NCI-H2107 (cell line): Measurements from ENCODE around the gene ABCG2.
"Not testable (repeated sequence)": the region's sequence is repeated elsewhere in the genome, so short reads cannot be mapped to it uniquely, and the experiment has no call there.

Source experiments
- DNase-seq: peaks from one replicate; lab custom pipeline; 2025; lab: John Stamatoyannopoulos, UW

ABCG2 gene

GRCh38 chr4:88112856-88113255 lies 45.6 kb downstream of the ABCG2 start:
- DNase-seq: no peak

GRCh38 chr4:88110826-88111225 lies 47.6 kb downstream of the ABCG2 start:
- no peak for DNase-seq

- DNase-seq: no peak
Measured at GRCh38 chr4:88109123-88109881, 49.1 kb downstream of the ABCG2 start.

- DNase-seq: no peak
Measured at GRCh38 chr4:88108747-88109122, 49.7 kb downstream of the ABCG2 start.

GRCh38 chr4:88108108-88108465 lies 50.4 kb downstream of the ABCG2 start:
- DNase-seq: not testable (repeated sequence)

GRCh38 chr4:88107406-88108107 lies 50.9 kb downstream of the ABCG2 start:
- DNase-seq: no peak

GRCh38 chr4:88106205-88106604 lies 52.2 kb downstream of the ABCG2 start:
- DNase-seq: no peak

- no peak for DNase-seq
Measured at GRCh38 chr4:88104902-88105610, 53.4 kb downstream of the ABCG2 start.

GRCh38 chr4:88102026-88102425 lies 56.4 kb downstream of the ABCG2 start:
- DNase-seq: no peak

- no peak for DNase-seq
Measured at GRCh38 chr4:88101165-88101564, 57.3 kb downstream of the ABCG2 start.

- DNase-seq: no peak
Measured at GRCh38 chr4:88098993-88099752, 59.3 kb downstream of the ABCG2 start.

GRCh38 chr4:88097781-88098180 lies 60.7 kb downstream of the ABCG2 start:
- no peak for DNase-seq

GRCh38 chr4:88097301-88097700 lies 61.1 kb downstream of the ABCG2 start:
- no peak for DNase-seq

- DNase-seq: no peak
Measured at GRCh38 chr4:88093874-88094273, 64.6 kb downstream of the ABCG2 start.

- no peak for DNase-seq
Measured at GRCh38 chr4:88091378-88091777, 67.1 kb downstream of the ABCG2 start.

GRCh38 chr4:88090898-88091297 lies 67.5 kb downstream of the ABCG2 start:
- DNase-seq: no peak

GRCh38 chr4:88087004-88087403 lies 71.4 kb downstream of the ABCG2 start:
- DNase-seq: no peak

- DNase-seq: no peak
Measured at GRCh38 chr4:88080626-88081025, 77.8 kb downstream of the ABCG2 start.

- no peak for DNase-seq
Measured at GRCh38 chr4:88078579-88078978, 79.9 kb downstream of the ABCG2 start.

- no peak for DNase-seq
Measured at GRCh38 chr4:88077911-88078524, 80.4 kb downstream of the ABCG2 start.

GRCh38 chr4:88075336-88075735 lies 83.1 kb downstream of the ABCG2 start:
- DNase-seq: no peak

GRCh38 chr4:88070031-88070430 lies 88.4 kb downstream of the ABCG2 start:
- no peak for DNase-seq
